Measurements from ENCODE around the gene ZMIZ2. TPM values are rescaled to one million over a fixed set of nuclear protein-coding genes. Genes with fewer than 3 reads are reported as not detected.

Gene ZMIZ2
- total and polyA plus RNA-seq, 4 donors, result 4.4 to 11.6 (median 7.7) TPM

GRCh38 chr7:44705434-44705833, 43.2 kb upstream of the ZMIZ2 start:
- H3K9ac ChIP-seq (ENCODE audit: low read depth in 1 of 2, low read length in 2 of 2), result no peak overlapping the region
- peaks cover 5 to 48% (median 11%) of the 10 kb centered on the region in 4 donors for H3K36me3 ChIP-seq (ENCODE audit: control insufficient read depth in 4 of 4, insufficient read depth in 3 of 4, low read depth in 1 of 4, low read length in 3 of 4)
- no peaks in the 10 kb centered on the region for H3K9me3 ChIP-seq (ENCODE audit: control insufficient read depth in 4 of 4, low read length in 3 of 4)
- H3K4me1 ChIP-seq (ENCODE audit: control insufficient read depth in 4 of 4, insufficient read depth in 4 of 4, low read length in 3 of 4), result no peaks in the 10 kb centered on the region
- no peak overlapping the region for H3K27ac ChIP-seq (ENCODE audit: low read depth in 1 of 2, low read length in 2 of 2)
- H3K4me3 ChIP-seq (ENCODE audit: low read depth in 1 of 3, low read length in 3 of 3), result no peak overlapping the region
- WGBS, result 99% methylated on average over 3 of the region's 3 CpGs
- no peak for DNase-seq (ENCODE audit: low spot score)
- H3K27me3 ChIP-seq (ENCODE audit: control insufficient read depth in 4 of 4, insufficient read depth in 4 of 4, low read length in 3 of 4), result no peaks in the 10 kb centered on the region
- no peak for TF ChIP-seq YY1 (IDR thresholded peaks at IDR 0.05)

- TF ChIP-seq NR2F2 (IDR thresholded peaks at IDR 0.05) (no peak), RXRA (IDR thresholded peaks at IDR 0.05) (no peak), GABPA (IDR thresholded peaks at IDR 0.05 in 1 of 2, conservative IDR thresholded peaks at IDR 0.05 in 1 of 2) (no peak)
- Histone ChIP-seq H3K4me3 (ENCODE audit: low read depth in 1 of 3, low read length in 3 of 3) (no peak overlapping the region), H3K27ac (ENCODE audit: low read depth in 1 of 2, low read length in 2 of 2) (no peak overlapping the region), H3K36me3 (ENCODE audit: control insufficient read depth in 4 of 4, insufficient read depth in 3 of 4, low read depth in 1 of 4, low read length in 3 of 4) (peaks cover 5 to 37% (median 10%) of the 10 kb centered on the region in 4 donors), H3K27me3 (ENCODE audit: control insufficient read depth in 4 of 4, insufficient read depth in 4 of 4, low read length in 3 of 4) (no peaks in the 10 kb centered on the region), H3K9me3 (ENCODE audit: control insufficient read depth in 4 of 4, low read length in 3 of 4) (no peaks in the 10 kb centered on the region), H3K4me1 (ENCODE audit: control insufficient read depth in 4 of 4, insufficient read depth in 4 of 4, low read length in 3 of 4) (no peaks in the 10 kb centered on the region), H3K9ac (ENCODE audit: low read depth in 1 of 2, low read length in 2 of 2) (no peak overlapping the region)
- no peak for DNase-seq (ENCODE audit: low spot score)
- 95% methylated on average over 20 of the region's 20 CpGs for WGBS
Measured at GRCh38 chr7:44706788-44707557, 41.7 kb upstream of the ZMIZ2 start.

GRCh38 chr7:44707558-44708230, 41.0 kb upstream of the ZMIZ2 start:
- Histone ChIP-seq H3K27me3 (ENCODE audit: control insufficient read depth in 4 of 4, insufficient read depth in 4 of 4, low read length in 3 of 4) (no peaks in the 10 kb centered on the region), H3K4me1 (ENCODE audit: control insufficient read depth in 4 of 4, insufficient read depth in 4 of 4, low read length in 3 of 4) (no peaks in the 10 kb centered on the region), H3K4me3 (ENCODE audit: low read depth in 1 of 3, low read length in 3 of 3) (no peak overlapping the region), H3K9ac (ENCODE audit: low read depth in 1 of 2, low read length in 2 of 2) (no peak overlapping the region), H3K9me3 (ENCODE audit: control insufficient read depth in 4 of 4, low read length in 3 of 4) (no peaks in the 10 kb centered on the region), H3K36me3 (ENCODE audit: control insufficient read depth in 4 of 4, insufficient read depth in 3 of 4, low read depth in 1 of 4, low read length in 3 of 4) (peaks cover 5 to 33% (median 8%) of the 10 kb centered on the region in 4 donors), H3K27ac (ENCODE audit: low read depth in 1 of 2, low read length in 2 of 2) (no peak overlapping the region)
- DNase-seq (ENCODE audit: low spot score), result no peak
- 95% methylated on average over 21 of the region's 21 CpGs for WGBS
- TF ChIP-seq RAD21 (IDR thresholded peaks at IDR 0.05) (no peak), JUND (IDR thresholded peaks at IDR 0.05) (no peak), CTCF (IDR thresholded peaks at IDR 0.05; ENCODE audit: low read depth, low read length, missing input control) (no peak), HNF4A (conservative IDR thresholded peaks at IDR 0.05) (no peak), RXRA (IDR thresholded peaks at IDR 0.05) (no peak), SP1 (IDR thresholded peaks at IDR 0.05) (no peak), REST (IDR thresholded peaks at IDR 0.05) (no peak), FOXA2 (IDR thresholded peaks at IDR 0.05) (no peak)
